ENCODE measurements around the gene OR10V1.

DNA sequence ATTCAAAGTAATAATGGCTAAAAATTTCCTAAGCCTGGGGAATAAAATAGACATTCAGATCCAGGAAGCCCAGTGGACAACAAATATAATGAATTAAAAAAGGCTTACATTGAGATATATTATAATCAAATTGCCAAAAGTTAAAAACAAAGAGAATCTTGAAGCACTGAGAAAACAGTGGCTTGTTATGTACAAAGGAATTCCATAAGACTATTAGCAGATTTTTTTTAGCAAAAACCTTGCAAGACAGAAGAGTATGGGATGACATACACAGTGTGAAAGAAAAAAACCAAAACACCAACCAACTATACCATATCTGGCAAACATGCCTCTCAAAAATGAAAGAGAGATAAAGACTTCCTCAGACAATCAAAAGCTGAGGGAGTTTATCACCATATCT, 20.7 kb downstream of the OR10V1 start:
- TF ChIP-seq, protein P1, sequence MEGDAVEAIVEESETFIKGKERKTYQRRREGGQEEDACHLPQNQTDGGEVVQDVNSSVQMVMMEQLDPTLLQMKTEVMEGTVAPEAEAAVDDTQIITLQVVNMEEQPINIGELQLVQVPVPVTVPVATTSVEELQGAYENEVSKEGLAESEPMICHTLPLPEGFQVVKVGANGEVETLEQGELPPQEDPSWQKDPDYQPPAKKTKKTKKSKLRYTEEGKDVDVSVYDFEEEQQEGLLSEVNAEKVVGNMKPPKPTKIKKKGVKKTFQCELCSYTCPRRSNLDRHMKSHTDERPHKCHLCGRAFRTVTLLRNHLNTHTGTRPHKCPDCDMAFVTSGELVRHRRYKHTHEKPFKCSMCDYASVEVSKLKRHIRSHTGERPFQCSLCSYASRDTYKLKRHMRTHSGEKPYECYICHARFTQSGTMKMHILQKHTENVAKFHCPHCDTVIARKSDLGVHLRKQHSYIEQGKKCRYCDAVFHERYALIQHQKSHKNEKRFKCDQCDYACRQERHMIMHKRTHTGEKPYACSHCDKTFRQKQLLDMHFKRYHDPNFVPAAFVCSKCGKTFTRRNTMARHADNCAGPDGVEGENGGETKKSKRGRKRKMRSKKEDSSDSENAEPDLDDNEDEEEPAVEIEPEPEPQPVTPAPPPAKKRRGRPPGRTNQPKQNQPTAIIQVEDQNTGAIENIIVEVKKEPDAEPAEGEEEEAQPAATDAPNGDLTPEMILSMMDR (IDR thresholded peaks at IDR 0.05), result no peak
- no peak for TF ChIP-seq POLR2A (IDR thresholded peaks at IDR 0.05)

Data from heart left ventricle (tissue), 13 donors.